HG03575 (cell line): Measurements from ENCODE around the gene TMPRSS7.

Experiments used
- ATAC-seq: cut with Tn5 transposase; IDR thresholded peaks from one replicate; pipeline ENCODE4 v1.9.1; 2021; ENCODE audit not compliant: unreplicated experiment, insufficient number of reproducible peaks, low FRiP score; ENCODE audit errors: extremely low read depth

Gene TMPRSS7

DNA sequence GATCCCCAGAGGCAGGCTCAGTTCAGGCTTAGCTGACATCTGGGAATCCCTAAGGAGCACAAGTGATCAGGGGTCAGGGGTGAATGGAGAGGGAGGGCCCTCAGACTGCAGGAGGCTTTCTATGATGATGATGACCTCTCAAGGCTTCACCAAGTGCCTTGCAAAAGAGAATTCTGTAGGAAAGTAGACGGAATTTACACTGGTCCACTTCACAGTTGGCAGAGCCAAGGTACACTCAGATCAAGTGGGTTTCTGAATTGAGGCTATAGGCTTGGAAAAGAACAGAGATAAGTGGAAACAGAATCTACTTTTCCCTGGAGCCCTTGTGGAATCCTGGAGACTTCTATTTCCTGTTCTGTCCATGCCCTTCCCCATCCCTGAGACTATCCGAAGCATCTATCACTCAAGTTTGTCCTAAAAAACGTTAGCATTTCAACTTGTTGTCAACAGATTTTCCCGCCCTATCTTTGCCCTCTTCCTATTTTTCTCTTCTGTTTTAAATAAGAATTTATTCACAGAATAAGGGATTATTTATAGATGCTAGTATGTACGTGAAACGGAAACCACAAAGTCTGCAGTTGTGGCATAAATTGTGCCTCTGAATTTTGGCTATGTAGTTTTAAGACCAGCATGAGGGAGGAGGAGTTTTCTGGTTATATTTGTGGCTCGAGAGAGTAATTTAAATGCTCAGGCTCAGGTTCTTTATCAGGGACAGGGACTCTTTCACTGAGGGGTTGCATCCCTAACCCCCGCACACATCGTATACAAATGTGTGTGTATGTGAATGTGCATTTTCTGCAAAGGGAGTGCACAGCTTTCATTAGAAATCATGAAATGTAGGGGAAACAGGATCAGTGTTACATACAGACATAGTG is 85.7 kb downstream of the TMPRSS7 start:
- no peak for ATAC-seq

DNA sequence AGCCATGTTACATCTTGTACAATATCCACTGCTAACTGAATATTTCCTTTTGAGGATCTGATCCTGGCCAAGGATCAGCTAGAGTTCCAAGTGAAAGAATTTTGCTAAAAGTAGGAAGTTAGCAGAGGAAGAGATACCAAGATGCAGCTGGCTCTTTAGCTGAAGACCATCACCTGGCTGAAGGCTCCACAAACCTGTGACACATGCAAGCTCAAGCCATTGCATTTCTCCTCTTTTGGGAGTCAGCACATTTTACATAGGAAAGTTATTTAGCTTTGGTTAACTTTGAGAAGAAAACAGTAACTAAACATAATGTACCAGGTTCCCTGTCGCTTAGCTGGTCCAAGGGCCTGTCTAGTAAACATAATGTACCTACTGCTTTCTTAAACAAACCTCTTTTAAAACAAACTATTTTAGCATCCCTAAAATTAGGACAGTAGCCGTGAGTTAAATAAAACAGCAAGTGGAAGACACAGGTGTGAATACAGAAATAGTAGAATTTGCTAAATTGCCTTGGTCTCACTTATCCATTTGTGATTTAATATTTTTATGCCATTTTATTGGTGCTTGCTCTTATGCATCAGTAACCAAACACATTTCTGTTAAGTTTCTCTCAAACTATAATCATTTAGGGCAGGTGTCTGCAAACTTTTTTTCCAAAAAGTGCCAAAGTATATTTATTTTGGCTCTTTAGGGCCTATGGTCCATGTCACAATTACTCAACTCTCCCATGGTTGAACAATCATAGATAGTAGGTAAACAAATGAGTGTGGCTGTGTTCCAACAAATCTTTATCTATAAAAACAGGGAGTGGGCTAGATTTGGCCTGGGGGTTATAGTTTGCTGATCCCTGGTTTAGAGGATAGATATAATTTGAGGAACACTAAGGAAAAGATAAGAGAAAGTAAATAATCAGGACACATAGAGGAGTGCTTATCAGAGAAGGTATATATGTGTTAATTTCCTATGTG is 87.3 kb downstream of the TMPRSS7 start:
- ATAC-seq, result no peak

DNA sequence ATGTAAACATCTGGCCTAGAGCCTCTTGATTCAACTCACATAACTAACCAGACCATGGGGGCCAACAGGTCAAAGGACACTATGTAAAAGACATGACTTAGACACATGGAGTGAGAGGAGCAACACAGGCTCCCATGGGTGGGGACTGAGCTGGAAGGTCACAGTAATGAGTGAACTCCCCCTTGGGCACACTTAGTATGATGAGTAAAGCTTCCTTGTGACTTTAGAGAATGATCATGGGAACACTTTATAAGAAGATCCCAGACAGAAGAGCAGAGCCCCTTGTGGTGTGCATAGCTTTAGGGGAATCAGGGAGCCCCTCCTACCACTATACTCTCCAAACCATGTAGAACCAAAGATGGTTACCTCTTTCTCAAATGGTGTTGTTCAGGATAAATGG is 88.3 kb downstream of the TMPRSS7 start:
- ATAC-seq, result no peak

DNA sequence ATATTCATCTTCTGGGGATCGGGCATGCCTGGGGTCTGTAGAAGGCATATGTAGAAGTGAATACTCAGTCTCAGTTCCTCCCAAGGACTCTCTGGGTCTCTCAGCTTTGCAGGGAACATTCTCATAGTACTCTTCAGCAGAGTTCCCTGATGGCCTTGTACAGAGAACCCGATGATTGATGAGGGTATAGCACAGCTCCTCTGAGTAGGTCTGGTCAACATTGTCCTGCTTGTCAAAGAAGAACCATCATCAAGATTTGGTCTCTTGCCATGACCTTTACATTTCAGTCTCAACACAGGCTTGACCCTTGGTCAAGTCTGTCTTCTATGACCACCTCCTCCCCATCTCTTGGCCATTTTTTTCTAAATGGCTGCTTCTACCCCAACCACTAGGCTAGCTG is 89.0 kb downstream of the TMPRSS7 start:
- no peak for ATAC-seq

DNA sequence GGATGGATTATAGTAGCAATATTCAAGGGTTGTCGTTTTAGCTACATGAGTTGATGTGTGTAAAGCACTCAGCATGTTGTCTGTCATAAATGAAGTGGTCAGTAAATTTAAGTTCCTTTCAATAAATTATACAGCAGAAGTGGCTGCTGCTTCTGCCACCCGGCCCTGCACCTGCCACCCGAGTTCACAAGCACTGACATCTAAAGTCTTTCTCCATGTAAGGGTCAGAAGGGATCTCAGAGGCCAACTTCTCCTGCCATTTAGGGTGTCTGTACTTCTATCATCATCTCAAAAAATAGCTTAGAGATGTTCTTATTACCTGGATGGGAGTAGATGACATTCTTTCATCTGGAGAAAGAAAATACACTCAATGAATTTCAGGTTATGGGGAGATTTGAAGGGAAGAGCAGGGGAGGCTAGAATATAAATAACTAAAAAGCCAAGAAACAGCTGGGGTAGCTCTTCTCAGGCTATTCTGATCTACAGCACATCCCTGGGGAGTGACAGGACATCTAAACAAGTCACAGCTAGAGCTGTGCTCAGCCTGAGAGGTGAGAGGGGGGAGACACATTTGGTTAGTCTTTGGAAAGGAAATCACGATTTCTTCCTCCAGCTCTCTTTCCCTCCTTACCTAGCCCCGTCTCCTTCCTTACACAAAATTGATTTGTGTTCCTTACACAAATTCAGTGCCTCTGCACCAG is 90.5 kb downstream of the TMPRSS7 start:
- no peak for ATAC-seq

DNA sequence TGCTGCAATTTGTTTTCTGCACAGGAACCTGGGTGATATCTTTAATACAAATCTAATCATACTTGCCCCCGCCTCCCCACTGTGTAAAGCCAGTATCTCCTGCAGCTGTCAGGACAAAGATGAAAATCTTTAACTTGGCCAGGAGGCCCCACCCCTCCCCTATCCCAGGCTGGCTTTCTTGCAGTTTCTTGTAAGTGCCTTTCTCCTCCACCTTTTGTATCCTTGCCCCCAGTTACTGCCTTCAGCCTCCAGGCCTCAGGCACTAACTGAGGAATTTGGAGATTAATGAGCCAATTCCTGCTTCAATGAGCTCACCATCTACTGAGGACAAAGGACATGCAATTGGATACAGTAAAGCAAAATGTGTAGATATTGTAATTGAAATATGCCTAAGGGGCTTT is 92.0 kb downstream of the TMPRSS7 start:
- no peak for ATAC-seq

DNA sequence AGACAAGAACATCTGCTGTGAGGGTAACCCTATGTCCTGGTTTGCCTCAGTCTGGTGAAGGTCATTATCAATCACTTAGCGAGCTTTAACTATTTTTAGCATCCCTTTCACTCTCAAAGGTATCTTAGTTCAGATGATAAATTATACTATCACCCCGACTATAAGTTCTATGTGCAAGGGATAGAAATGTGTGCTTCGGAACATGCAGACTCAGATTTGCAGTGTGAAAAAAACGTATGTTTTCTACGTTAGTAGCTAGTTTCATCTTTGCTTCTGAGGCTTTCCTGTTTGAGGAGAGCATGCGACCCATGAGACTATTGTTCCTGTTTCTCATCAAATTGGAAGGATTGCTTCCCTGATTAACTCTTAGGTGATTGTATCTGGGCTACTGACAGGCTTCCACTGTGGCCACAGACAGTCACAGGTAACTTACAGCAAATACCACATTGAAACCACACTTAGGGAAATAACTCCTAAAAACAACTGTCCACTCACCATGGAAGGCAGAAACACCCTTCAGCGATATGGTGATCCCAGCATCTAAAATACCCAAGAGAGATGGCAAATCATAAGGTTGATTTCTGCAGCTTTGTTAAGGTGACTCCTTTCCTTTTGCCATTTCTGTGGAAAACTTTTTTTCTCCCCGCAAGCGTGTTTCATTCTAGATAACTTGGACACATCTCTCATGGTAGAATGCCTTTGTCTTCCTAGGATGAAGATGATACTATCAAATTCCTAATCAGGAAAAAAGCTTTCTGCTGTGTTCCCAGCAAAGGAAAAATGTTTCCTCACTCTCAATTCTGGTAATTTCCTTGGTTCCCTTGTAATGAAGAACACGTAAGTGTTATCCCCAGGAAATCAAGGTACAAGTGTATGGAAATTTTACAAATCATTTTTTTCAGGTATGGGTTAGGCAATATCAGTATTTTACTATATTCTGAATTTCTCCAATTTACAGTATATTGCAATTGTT is 93.3 kb downstream of the TMPRSS7 start:
- no peak for ATAC-seq

DNA sequence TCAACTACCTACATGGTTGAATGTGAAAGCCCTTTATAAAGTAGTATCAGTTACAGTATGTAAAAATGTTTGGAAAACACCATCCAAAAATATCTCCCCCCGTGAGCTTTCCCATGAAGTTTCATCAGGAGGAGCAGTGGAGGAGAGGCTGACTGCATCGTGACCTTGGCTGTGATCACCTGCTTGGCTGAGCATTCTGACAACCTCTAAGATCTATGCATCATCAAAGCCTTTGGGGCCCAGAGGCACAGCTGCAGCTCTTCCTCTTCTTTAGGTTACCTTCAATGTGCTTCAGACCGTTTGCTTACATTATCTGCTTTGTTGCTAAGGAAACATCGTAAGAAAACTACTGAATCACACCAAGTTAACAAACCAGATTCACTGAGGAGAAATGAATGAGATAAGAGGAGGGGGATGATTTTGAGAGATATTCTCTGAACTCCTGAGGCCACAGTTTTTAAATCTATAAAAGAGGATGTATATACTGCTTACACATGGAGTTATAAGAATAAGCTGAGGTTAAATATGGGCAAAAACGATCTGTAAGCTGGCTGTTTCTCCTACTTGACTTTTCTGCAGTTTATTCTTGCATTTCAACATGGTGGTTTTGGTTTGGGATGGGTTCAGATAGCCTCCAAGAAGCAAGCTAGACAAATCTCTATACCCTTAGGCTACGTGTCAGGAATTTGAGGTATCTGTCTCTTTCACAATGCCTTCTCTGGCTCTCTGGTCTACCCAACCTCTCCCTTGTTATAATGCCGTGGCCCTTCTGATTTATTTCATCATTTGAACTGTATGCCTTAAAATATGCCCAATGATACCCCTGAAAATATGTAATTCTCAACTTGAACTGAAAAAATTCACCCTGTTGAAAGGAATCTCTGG is 94.5 kb downstream of the TMPRSS7 start:
- ATAC-seq, result peak; percentile 31

DNA sequence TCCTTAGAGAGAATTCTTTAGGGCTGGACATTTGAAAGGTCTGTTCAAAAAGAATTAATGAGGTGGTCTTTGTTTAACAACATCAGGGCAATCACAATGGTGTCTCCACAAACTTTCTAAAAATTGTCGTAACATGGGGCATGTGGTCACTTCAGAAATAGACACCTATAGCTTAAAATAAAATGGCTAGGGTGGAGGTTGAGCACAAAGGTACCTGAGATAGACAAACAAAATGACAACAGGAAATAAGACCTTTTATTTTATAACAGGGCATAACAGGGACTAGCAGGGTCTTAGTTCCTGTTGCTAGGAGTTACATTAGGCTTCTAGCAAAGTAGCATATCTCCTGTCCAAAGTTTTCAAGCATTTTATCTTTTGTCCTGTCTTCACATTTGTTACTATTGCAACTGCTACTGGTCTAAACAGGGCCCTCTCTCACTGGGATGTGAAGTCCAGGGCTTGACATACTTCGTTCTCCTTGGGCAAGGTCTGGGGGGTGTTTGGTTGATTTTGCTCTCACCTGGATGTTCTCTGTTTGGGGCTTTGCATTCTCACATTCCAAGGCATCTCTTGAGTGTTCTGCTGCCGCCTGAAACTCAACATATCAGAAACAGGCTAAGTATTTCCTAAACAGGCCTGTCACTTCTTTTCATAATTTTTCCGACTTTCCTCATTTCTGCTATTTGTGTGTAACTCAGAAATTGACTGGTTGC is 95.5 kb downstream of the TMPRSS7 start:
- no peak for ATAC-seq

DNA sequence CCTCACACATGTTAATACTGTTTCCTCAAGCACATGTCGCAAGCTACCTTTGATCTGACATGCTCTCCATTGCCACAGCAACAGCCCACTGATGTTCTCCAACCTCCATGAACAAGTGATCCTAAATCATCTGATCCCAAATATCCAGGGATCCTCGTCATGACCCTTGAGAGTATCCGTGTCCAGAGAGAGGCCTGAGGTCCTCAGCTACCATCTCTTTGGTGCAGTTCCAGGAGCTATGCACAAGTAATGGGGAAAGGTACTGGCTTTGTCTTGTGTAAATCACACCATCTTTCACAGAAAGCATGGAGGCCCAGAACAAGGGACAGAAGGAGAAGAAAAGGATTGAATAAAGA is 96.1 kb downstream of the TMPRSS7 start:
- no peak for ATAC-seq
